A673 (cell line): ENCODE results near the gene MVB12B. TPM values are rescaled to one million over a fixed set of nuclear protein-coding genes. Genes with fewer than 3 reads are reported as not detected.

Experiments
- BruUV-seq: library from RNA; stranded (reverse); fragments of 400-500 nt; replicated peaks from 2 replicates; lab custom pipeline; 2021; lab: Mats Ljungman, UMichigan
- CTCF ChIA-PET: fragments of 300-600 bp; sonication (Branson Sonifier 250); formaldehyde crosslinking; loops from one replicate; lab custom pipeline; 2022; ENCODE audit warnings: antibody characterized with exemption; lab: Charles Lee
- POLR2A ChIA-PET: fragments of 300-600 bp; sonication (Branson Sonifier 250); formaldehyde crosslinking; loops from one replicate; lab custom pipeline; 2022; ENCODE audit warnings: antibody characterized with exemption; ENCODE audit not compliant: low non-redundant PET; lab: Charles Lee
- DNase-seq: peaks from one replicate; pipeline ENCODE4 v3.0.0-alpha.2; 2015; ENCODE audit warnings: low spot score
- H3K27ac ChIP-seq: fragments of 200-600 bp; sonication (generic); 2 replicates; pipeline ENCODE4 v1.5.1; 2016; ENCODE audit warnings: mixed run types, low read depth, mild to moderate bottlenecking, mixed read lengths, antibody characterized with exemption, low read length; ENCODE audit not compliant: poor library complexity, severe bottlenecking
- H3K27me3 ChIP-seq: fragments of 200-600 bp; sonication (generic); replicated peaks from 2 replicates; pipeline ENCODE4 v1.6.1; 2017; ENCODE audit warnings: mixed run types, low read depth, mild to moderate bottlenecking, mixed read lengths, antibody characterized with exemption, low read length; ENCODE audit not compliant: insufficient read depth, poor library complexity
- H3K36me3 ChIP-seq: fragments of 200-600 bp; sonication (generic); 2 replicates; pipeline ENCODE4 v1.6.1; 2016; ENCODE audit warnings: mixed run types, mild to moderate bottlenecking, mixed read lengths, antibody characterized with exemption, low read length; ENCODE audit not compliant: insufficient read depth, poor library complexity, severe bottlenecking
- H3K4me1 ChIP-seq: fragments of 200-600 bp; sonication (generic); 2 replicates; pipeline ENCODE4 v1.6.1; 2017; ENCODE audit warnings: mixed run types, mild to moderate bottlenecking, mixed read lengths, antibody characterized with exemption, low read length; ENCODE audit not compliant: insufficient read depth, poor library complexity, severe bottlenecking
- H3K4me3 ChIP-seq: fragments of 200-600 bp; sonication (generic); 2 replicates; pipeline ENCODE4 v1.5.1; 2016; ENCODE audit warnings: low read depth, mixed run types, mild to moderate bottlenecking, mixed read lengths, low read length; ENCODE audit not compliant: poor library complexity, severe bottlenecking
- H3K9me3 ChIP-seq: fragments of 200-600 bp; sonication (generic); 2 replicates; pipeline ENCODE4 v1.6.1; 2016; ENCODE audit warnings: mixed run types, low read depth, mild to moderate bottlenecking, mixed read lengths, antibody characterized with exemption, low read length; ENCODE audit not compliant: poor library complexity, severe bottlenecking
- EZH2 ChIP-seq: fragments of 200-600 bp; sonication (generic); IDR thresholded peaks from 2 replicates; pipeline ENCODE4 v1.6.1; 2017; ENCODE audit warnings: borderline replicate concordance, low read depth, mild to moderate bottlenecking, mixed read lengths, antibody characterized with exemption, low read length; ENCODE audit not compliant: poor library complexity, severe bottlenecking
- intact Hi-C: fragments of 100-400 bp; cut with micrococcal nuclease; formaldehyde crosslinking; loops from one replicate; pipeline ENCODE4 v1.10.0; 2022; ENCODE audit not compliant: unreplicated experiment
- total RNA-seq: library from RNA; stranded (reverse); gene quantifications from 2 replicates; pipeline ENCODE4 v1.2.3, GENCODE V29; 2021
- TF ChIP-seq, protein P1 (sequence below): fragments of 300-800, 200-600 bp; sonication (generic); conservative IDR thresholded peaks from 2 replicates; pipeline ENCODE4 v1.5.1; 2017; ENCODE audit warnings: low read depth, mild to moderate bottlenecking, antibody characterized with exemption, low read length, moderate library complexity, mixed read lengths

The MVB12B gene
- total RNA-seq, 1 experiment from 2014 or later = 12.3 TPM

DNA sequence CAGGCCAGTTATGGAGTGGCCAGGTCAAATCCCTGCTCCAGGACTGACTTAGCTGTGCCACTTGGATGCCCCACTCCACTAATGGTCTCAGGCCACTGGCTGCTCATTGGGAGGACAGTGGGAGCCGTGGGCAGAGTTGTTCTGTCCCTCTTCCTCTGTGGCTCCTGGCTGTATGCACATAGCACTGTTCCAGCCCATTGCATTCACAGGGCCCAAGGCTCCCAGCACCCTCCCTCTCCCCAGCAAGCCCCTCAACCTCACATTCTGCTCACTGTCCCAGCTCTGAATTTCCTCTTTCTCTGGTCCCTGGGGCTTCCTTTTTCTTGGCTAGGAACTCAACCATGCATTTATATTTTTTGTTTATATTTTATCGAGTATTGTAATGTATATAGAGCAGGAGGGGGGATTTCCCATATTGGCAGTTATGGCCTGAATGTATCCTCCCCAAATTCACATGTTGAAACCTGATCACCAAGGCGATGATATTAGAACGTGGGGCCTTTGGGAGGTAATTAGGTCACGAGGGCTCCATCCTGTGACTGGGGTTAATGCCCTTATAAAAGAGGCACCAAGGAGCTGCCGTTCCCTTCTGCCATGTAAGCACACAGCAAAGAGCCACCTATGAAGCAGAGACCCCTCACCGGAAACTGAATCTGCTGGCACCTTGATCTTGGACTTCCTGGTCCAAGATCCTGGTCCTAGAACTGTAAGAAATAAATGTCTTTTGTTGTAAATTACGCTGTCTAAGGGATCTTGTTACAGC is 17.0 kb upstream of the MVB12B start:
- TF ChIP-seq, protein P1, sequence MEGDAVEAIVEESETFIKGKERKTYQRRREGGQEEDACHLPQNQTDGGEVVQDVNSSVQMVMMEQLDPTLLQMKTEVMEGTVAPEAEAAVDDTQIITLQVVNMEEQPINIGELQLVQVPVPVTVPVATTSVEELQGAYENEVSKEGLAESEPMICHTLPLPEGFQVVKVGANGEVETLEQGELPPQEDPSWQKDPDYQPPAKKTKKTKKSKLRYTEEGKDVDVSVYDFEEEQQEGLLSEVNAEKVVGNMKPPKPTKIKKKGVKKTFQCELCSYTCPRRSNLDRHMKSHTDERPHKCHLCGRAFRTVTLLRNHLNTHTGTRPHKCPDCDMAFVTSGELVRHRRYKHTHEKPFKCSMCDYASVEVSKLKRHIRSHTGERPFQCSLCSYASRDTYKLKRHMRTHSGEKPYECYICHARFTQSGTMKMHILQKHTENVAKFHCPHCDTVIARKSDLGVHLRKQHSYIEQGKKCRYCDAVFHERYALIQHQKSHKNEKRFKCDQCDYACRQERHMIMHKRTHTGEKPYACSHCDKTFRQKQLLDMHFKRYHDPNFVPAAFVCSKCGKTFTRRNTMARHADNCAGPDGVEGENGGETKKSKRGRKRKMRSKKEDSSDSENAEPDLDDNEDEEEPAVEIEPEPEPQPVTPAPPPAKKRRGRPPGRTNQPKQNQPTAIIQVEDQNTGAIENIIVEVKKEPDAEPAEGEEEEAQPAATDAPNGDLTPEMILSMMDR = no peak
- TF ChIP-seq EZH2 = no peak
- Histone ChIP-seq H3K9me3 (no peaks in the 10 kb centered on the region), H3K4me3 (no peak overlapping the region), H3K4me1 (no peaks in the 10 kb centered on the region), H3K27ac (no peak overlapping the region), H3K27me3 (no peaks in the 10 kb centered on the region), H3K36me3 (no peaks in the 10 kb centered on the region)
- DNase-seq = no peak
- CTCF ChIA-PET = no interaction called here
- POLR2A ChIA-PET = no interaction called here
- BruUV-seq = no TSS peak
- intact Hi-C loops = no loop called here

DNA sequence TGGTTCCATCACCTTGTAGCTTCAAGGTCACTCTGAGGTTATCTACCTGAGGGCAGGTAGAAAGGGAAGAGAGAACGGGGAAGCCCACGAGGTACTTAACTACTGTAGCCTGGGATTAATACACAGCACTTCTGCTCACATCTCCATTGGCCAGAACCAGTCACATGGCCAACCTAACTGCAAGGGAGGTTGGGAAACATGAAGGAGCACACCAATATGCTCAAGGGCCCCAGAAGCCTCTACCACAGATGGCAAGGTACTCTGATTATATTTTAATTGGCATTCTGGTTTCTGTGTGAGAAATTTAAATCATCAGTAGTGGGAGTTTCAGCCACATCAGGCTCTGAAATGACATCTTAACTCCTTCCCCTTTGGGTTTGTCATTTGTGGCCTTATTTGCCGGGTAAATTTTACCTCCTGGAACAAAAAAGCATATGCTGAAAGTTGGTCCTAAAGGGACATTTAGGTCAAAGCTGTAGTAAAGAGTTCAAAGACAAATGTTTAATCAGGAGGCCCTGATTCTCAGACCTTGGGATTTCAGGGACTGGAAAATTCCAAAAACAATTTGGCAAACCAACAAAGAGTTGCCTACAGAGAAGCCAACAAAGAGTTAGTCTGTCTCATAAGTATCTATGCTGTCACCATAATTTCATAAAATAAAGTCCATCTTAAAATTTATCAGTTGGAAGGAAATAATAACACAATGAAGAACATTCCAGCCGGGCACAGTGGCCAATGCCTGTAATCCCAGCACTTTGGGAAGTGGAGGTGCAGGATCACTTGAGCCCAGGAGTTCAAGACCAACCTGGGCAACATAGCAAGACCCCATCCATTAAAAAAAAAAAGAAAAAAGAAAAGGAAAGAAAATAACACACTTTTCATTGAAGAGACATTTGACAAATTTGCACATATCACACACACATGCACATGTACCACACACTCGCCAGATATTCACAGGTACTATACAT is 13.8 kb upstream of the MVB12B start:
- CTCF ChIA-PET = no interaction called here
- Histone ChIP-seq H3K9me3 (no peaks in the 10 kb centered on the region), H3K27me3 (no peaks in the 10 kb centered on the region), H3K36me3 (no peaks in the 10 kb centered on the region), H3K4me1 (no peaks in the 10 kb centered on the region), H3K4me3 (no peak overlapping the region), H3K27ac (no peak overlapping the region)
- intact Hi-C loops = no loop called here
- BruUV-seq = no TSS peak
- no peak for TF ChIP-seq EZH2
- TF ChIP-seq, protein P1 = no peak
- POLR2A ChIA-PET = no interaction called here
- no peak for DNase-seq

DNA sequence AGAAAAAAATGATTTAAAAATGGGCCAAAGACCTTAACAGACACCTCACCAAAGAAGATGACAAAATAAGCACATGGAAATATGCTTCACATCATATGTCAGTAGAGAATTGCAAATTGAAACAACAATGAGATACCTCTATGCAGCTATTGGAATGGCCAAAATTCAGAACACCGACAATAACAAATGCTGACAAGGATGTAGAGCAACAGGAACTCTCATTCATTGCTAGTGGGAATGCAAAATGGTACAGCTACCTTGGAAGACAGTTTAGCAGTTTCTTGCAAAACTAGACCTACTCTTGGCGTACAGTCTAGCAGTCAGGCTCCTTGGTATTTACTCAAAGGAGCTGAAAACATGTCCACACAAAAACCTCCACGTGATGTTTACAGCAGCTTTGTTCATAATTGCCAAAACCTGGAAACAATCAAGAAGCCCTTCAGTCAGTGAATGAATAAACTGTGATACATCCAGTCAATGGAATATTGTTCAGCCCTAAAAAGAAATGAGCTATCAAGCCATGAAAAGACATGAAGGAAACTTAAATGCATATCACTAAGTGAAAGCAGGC is 10.5 kb upstream of the MVB12B start:
- Histone ChIP-seq H3K27ac (no peak overlapping the region), H3K9me3 (no peaks in the 10 kb centered on the region), H3K36me3 (no peaks in the 10 kb centered on the region), H3K4me1 (no peaks in the 10 kb centered on the region), H3K27me3 (no peaks in the 10 kb centered on the region), H3K4me3 (no peak overlapping the region)
- ChIA-PET CTCF (interaction anchor here (0.7 kb wide), 1 partner anchor 81 kb away, joined by 3 read pairs; no protein-coding TSS in a partner anchor), POLR2A (no interaction called here)
- DNase-seq = no peak
- BruUV-seq = no TSS peak
- TF ChIP-seq, protein P1 = no peak
- no peak for TF ChIP-seq EZH2
- intact Hi-C loops = no loop called here
